GM12801 (cell line): ENCODE data around the gene MARK4.

Experiments
- CTCF ChIP-seq: IDR thresholded peaks from one replicate; pipeline ENCODE4 v1.5.1; 2011; ENCODE audit warnings: control low read depth; ENCODE audit not compliant: insufficient read length; ENCODE audit errors: extremely low read depth

The MARK4 gene

GRCh38 chr19:45339629-45340028 is 88.6 kb downstream of the MARK4 start:
- TF ChIP-seq CTCF, result no peak

DNA sequence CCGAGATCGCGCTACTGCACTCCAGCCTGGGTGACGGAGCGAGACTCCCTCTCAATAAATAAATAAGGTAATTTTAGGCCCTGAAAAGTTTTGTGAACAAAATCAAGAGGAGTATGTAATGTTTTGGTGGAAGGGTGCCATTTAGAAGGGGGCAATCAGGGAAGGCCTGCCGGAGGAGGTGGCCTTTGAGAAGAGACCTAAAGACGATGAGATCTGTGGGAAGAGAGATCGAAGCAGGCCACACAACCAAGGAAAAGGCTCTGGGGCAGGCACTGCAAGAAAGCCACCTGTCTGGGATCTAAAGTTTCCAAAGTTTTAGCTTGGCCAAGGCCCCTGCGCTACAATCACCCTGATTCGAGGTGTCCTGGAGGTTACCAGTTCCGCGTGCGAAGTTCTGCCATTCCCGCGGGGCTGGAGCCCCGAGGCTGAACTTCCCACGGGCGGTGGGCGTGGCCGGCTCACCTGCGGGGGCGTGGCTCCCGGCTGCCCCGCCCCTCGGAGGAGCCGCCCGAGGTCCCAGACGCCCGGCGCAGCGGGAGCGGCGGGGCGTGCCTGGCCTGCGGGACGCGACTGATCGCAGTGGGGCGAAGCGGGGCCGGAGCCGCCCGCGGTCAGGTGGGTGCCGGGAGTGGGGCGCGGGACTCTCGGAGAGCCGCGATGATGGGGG is 89.3 kb downstream of the MARK4 start, which contains the start of gene KLC3:
KLC3 (plus strand) TSS at position 519 of the 667 bp plus-strand sequence. CDS start 4,792 bp downstream, outside the sequence.
- TF ChIP-seq CTCF, result no peak

DNA sequence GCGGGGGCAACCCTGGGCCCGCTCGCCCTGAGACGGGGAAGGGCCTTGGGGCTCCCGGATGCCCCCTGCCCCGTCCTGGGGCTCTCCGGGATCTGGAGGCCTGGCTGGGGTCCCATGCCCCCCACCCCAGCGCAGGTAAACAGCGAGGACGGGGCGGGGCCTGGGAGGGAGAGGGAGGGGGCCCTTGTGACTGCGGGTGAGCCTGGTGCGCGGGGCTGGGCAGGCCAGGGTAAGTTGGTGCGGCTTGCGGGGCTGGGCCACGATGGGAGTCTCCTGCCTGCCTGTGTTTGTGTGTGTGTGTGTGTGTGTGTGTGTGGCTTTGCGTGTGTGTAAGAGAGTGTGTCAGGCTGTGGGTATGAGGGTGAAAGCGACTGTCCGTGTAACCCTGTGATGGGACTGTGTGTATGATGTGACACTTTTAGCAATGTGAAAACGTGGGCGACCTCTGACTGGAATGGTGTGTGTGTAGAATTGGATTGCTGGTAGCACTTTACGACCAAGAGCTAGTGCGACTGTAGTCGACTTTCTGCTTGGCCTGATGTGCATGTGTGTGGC is 89.9 kb downstream of the MARK4 start:
- no peak for TF ChIP-seq CTCF

DNA sequence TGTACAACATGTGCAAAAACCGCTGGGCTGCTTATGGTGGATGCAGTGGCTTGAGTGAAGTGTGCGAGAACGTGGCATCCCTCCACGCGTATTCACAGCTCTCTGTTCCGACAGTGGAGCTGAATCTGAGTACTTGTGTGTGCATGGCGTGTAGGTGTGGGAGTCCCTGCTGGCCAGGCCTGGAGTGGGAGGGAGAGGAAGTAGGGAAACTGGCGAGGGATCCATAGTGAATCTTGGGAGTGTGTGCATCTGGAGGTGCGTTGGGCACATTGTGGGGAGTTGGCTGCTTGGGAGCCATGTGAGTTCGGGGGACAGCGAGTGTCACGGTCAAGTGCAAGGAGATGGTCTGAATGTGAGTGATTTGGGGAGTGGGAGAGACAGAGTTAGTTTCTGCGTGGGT is 91.8 kb downstream of the MARK4 start:
- TF ChIP-seq CTCF, result no peak

- no peak for TF ChIP-seq CTCF
These were observed 93.8 kb downstream of the MARK4 start for GRCh38 chr19:45344621-45345505.

GRCh38 chr19:45345506-45345860 is 94.4 kb downstream of the MARK4 start:
- no peak for TF ChIP-seq CTCF

GRCh38 chr19:45346449-45346848 is 95.4 kb downstream of the MARK4 start:
- TF ChIP-seq CTCF, result no peak
